Effector CD8-positive, alpha-beta T cell (primary cell): ENCODE data around the gene CFAP43.

ENCODE experiments used
- DNase-seq: peaks from one replicate; lab custom pipeline; 2025; lab: John Stamatoyannopoulos, UW

The CFAP43 gene

GRCh38 chr10:104142081-104142480, 90.1 kb downstream of the CFAP43 start:
- DNase-seq: no peak

GRCh38 chr10:104139221-104139620, 92.9 kb downstream of the CFAP43 start:
- DNase-seq: no peak

GRCh38 chr10:104138131-104138530, 94.0 kb downstream of the CFAP43 start:
- no peak for DNase-seq

- no peak for DNase-seq
Measured at GRCh38 chr10:104130041-104130440, 102.1 kb downstream of the CFAP43 start.

GRCh38 chr10:104128214-104128613, 104.0 kb downstream of the CFAP43 start:
- DNase-seq: no peak

- DNase-seq: no peak
Measured at GRCh38 chr10:104127411-104127810, 104.8 kb downstream of the CFAP43 start.

GRCh38 chr10:104123397-104123796, 108.8 kb downstream of the CFAP43 start:
- no peak for DNase-seq

GRCh38 chr10:104122225-104123107, 109.7 kb downstream of the CFAP43 start:
- no peak for DNase-seq

GRCh38 chr10:104121485-104122224, 110.5 kb downstream of the CFAP43 start, which contains the start of gene SFR1:
Gene SFR1 (plus strand): TSS chr10:104122171. CDS start chr10:104122184, 13 bp downstream.
- DNase-seq: peak; percentile 99

- peak; percentile 83 for DNase-seq
Measured at GRCh38 chr10:104120903-104121484, 111.2 kb downstream of the CFAP43 start.

- DNase-seq: no peak
Measured at GRCh38 chr10:104120512-104120902, 111.7 kb downstream of the CFAP43 start.

- DNase-seq: no peak
Measured at GRCh38 chr10:104119996-104120395, 112.2 kb downstream of the CFAP43 start.

GRCh38 chr10:104117839-104118323, 114.3 kb downstream of the CFAP43 start:
- DNase-seq: no peak

- no peak for DNase-seq
Measured at GRCh38 chr10:104113376-104113956, 118.7 kb downstream of the CFAP43 start.

- DNase-seq: no peak
Measured at GRCh38 chr10:104109908-104110662, 122.1 kb downstream of the CFAP43 start.

- no peak for DNase-seq
Measured at GRCh38 chr10:104104926-104105325, 127.2 kb downstream of the CFAP43 start.

- no peak for DNase-seq
Measured at GRCh38 chr10:104104418-104104817, 127.7 kb downstream of the CFAP43 start.

GRCh38 chr10:104103956-104104355, 128.2 kb downstream of the CFAP43 start:
- DNase-seq: no peak

GRCh38 chr10:104101902-104102301, 130.3 kb downstream of the CFAP43 start:
- DNase-seq: no peak

- DNase-seq: no peak
Measured at GRCh38 chr10:104100795-104101194, 131.4 kb downstream of the CFAP43 start.

GRCh38 chr10:104099941-104100340, 132.2 kb downstream of the CFAP43 start:
- no peak for DNase-seq
